GM19324 (cell line): ENCODE results near the gene PPP4R1.

Source experiments
- ATAC-seq: cut with Tn5 transposase; IDR thresholded peaks from one replicate; pipeline ENCODE4 v1.9.1; 2021; ENCODE audit warnings: mild to moderate bottlenecking, moderate library complexity; ENCODE audit not compliant: unreplicated experiment, low FRiP score

Gene PPP4R1

GRCh38 chr18:9552191-9552590, 62.2 kb downstream of the PPP4R1 start:
- ATAC-seq: no peak

GRCh38 chr18:9550429-9550828, 63.9 kb downstream of the PPP4R1 start:
- no peak for ATAC-seq

- ATAC-seq: no peak
Observed at GRCh38 chr18:9549405-9549804, 65.0 kb downstream of the PPP4R1 start.

- ATAC-seq: no peak
Observed at GRCh38 chr18:9547782-9548181, 66.6 kb downstream of the PPP4R1 start.

- ATAC-seq: no peak
Observed at GRCh38 chr18:9546468-9546867, 67.9 kb downstream of the PPP4R1 start.

- ATAC-seq: no peak
Observed at GRCh38 chr18:9545029-9545428, 69.3 kb downstream of the PPP4R1 start.

GRCh38 chr18:9542924-9543323, 71.4 kb downstream of the PPP4R1 start:
- ATAC-seq: no peak

GRCh38 chr18:9539938-9540337, 74.4 kb downstream of the PPP4R1 start:
- ATAC-seq: no peak

GRCh38 chr18:9539283-9539682, 75.1 kb downstream of the PPP4R1 start:
- no peak for ATAC-seq

- no peak for ATAC-seq
Observed at GRCh38 chr18:9537677-9538076, 76.7 kb downstream of the PPP4R1 start.

GRCh38 chr18:9536354-9537152, 77.8 kb downstream of the PPP4R1 start:
- ATAC-seq: no peak

- ATAC-seq: no peak
Observed at GRCh38 chr18:9535430-9535991, 78.8 kb downstream of the PPP4R1 start.

GRCh38 chr18:9534844-9535243, 79.5 kb downstream of the PPP4R1 start:
- ATAC-seq: no peak

GRCh38 chr18:9531791-9532410, 82.5 kb downstream of the PPP4R1 start:
- ATAC-seq: no peak

GRCh38 chr18:9530226-9531009, 83.9 kb downstream of the PPP4R1 start:
- no peak for ATAC-seq

GRCh38 chr18:9526458-9526857, 87.9 kb downstream of the PPP4R1 start:
- no peak for ATAC-seq

GRCh38 chr18:9522952-9523351, 91.4 kb downstream of the PPP4R1 start:
- no peak for ATAC-seq

GRCh38 chr18:9521770-9522169, 92.6 kb downstream of the PPP4R1 start:
- ATAC-seq: no peak

- no peak for ATAC-seq
Observed at GRCh38 chr18:9520666-9521065, 93.7 kb downstream of the PPP4R1 start.

- no peak for ATAC-seq
Observed at GRCh38 chr18:9519399-9519798, 95.0 kb downstream of the PPP4R1 start.

GRCh38 chr18:9517869-9518268, 96.5 kb downstream of the PPP4R1 start:
- ATAC-seq: no peak
